Measurements from ENCODE around the gene PSENEN. TPM values are rescaled to one million over a fixed set of nuclear protein-coding genes. Genes with fewer than 3 reads are reported as not detected.

The PSENEN gene
- total and polyA plus RNA-seq, 9 of the 15 experiments (the other 6 are each of a cell fraction or from before 2014, with no cell fraction given): 34.5 to 299 (median 61.1) TPM

- TF ChIP-seq ZBTB40 (IDR thresholded peaks at IDR 0.05) (no peak), ZBTB40 (CRISPR knock-in tag; IDR thresholded peaks at IDR 0.05) (peak; percentile 48; the same call in 1 of the 2 replicates), TEAD4 (IDR thresholded peaks at IDR 0.05; ENCODE audit: low read length) (no peak), TEAD4 (CRISPR knock-in tag; IDR thresholded peaks at IDR 0.05; ENCODE audit: borderline replicate concordance) (no peak), PTBP1 (IDR thresholded peaks at IDR 0.05; ENCODE audit: low read depth, low read length) (no peak), ZHX1 (conservative IDR thresholded peaks at IDR 0.05; ENCODE audit: low read length) (no peak), ZNF184 (CRISPR knock-in tag; IDR thresholded peaks at IDR 0.05) (no peak), RREB1 (CRISPR knock-in tag; IDR thresholded peaks at IDR 0.05) (no peak), SOX6 (IDR thresholded peaks at IDR 0.05) (no peak), ARNT (IDR thresholded peaks at IDR 0.05) (no peak), KDM5B (IDR thresholded peaks at IDR 0.05; ENCODE audit: insufficient replicate concordance, low read depth, low read length) (no peak), ZNF12 (CRISPR knock-in tag; IDR thresholded peaks at IDR 0.05) (no peak)
These were observed 41.2 kb upstream of the PSENEN start, which contains the start of gene ZBTB32 (continued) for GRCh38 chr19:35704218-35704617.
